Dedifferentiated amniotic fluid mesenchymal stem cell (primary cell): ENCODE results near the gene AGAP1.

ENCODE experiments used
- DNase-seq: peaks from one replicate; pipeline ENCODE4 v3.0.0-alpha.2; 2016; ENCODE audit errors: extremely low spot score

AGAP1 gene

GRCh38 chr2:235710933-235711332 lies 217.1 kb downstream of the AGAP1 start:
- no peak for DNase-seq

GRCh38 chr2:235711527-235711926 lies 217.7 kb downstream of the AGAP1 start:
- no peak for DNase-seq

- no peak for DNase-seq
Measured at GRCh38 chr2:235712176-235712575, 218.3 kb downstream of the AGAP1 start.

GRCh38 chr2:235713189-235713588 lies 219.3 kb downstream of the AGAP1 start:
- no peak for DNase-seq

- DNase-seq = no peak
Measured at GRCh38 chr2:235715601-235716000, 221.8 kb downstream of the AGAP1 start.

- DNase-seq = no peak
Measured at GRCh38 chr2:235716875-235717496, 223.1 kb downstream of the AGAP1 start.

GRCh38 chr2:235719146-235719942 lies 225.5 kb downstream of the AGAP1 start:
- no peak for DNase-seq

- no peak for DNase-seq
Measured at GRCh38 chr2:235721625-235722024, 227.8 kb downstream of the AGAP1 start.

- no peak for DNase-seq
Measured at GRCh38 chr2:235722869-235723268, 229.0 kb downstream of the AGAP1 start.

GRCh38 chr2:235723371-235723770 lies 229.5 kb downstream of the AGAP1 start:
- DNase-seq = no peak

GRCh38 chr2:235723811-235724465 lies 230.1 kb downstream of the AGAP1 start:
- DNase-seq = no peak

- DNase-seq = no peak
Measured at GRCh38 chr2:235725016-235725489, 231.2 kb downstream of the AGAP1 start.

GRCh38 chr2:235725841-235726240 lies 232.0 kb downstream of the AGAP1 start:
- no peak for DNase-seq

- no peak for DNase-seq
Measured at GRCh38 chr2:235726554-235726953, 232.7 kb downstream of the AGAP1 start.

GRCh38 chr2:235727174-235727573 lies 233.3 kb downstream of the AGAP1 start:
- DNase-seq = no peak

GRCh38 chr2:235727891-235728799 lies 234.3 kb downstream of the AGAP1 start:
- DNase-seq = no peak

- no peak for DNase-seq
Measured at GRCh38 chr2:235728800-235729556, 235.1 kb downstream of the AGAP1 start.

- DNase-seq = no peak
Measured at GRCh38 chr2:235729557-235729947, 235.7 kb downstream of the AGAP1 start.

GRCh38 chr2:235730115-235730514 lies 236.3 kb downstream of the AGAP1 start:
- no peak for DNase-seq

GRCh38 chr2:235733761-235734160 lies 239.9 kb downstream of the AGAP1 start:
- no peak for DNase-seq

GRCh38 chr2:235734168-235734567 lies 240.3 kb downstream of the AGAP1 start:
- DNase-seq = no peak
